ENCODE measurements around the gene UTP15.

Gene UTP15

GRCh38 chr5:73544429-73545402 lies 20.8 kb upstream of the UTP15 start:
- TF ChIP-seq CTCF (IDR thresholded peaks at IDR 0.05), result no peak
- TF ChIP-seq ZFX (IDR thresholded peaks at IDR 0.05; ENCODE audit: borderline replicate concordance), result no peak
- H3K27ac ChIP-seq, result peak overlapping the region; percentile 79

DNA sequence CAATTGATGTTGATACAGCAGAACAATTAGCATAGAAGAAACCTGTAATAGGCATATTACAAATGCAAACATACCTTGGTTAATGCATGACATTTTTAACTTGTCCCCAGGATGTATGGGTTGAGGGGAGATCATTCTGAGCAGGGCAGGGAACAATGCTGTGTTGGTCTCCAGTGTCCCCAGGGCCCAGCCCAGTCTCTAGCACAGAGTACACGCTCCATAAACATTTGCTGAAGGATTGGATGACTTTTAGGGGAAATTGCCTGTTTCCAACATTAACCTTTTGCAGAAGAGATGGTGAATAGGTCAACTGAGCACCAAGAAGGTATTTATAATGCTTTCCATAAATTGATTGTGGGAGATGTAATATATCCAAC lies 20.2 kb upstream of the UTP15 start:
- H3K27ac ChIP-seq, result peak overlapping the region; percentile 79
- TF ChIP-seq ZFX (IDR thresholded peaks at IDR 0.05; ENCODE audit: borderline replicate concordance) (no peak), CTCF (IDR thresholded peaks at IDR 0.05) (no peak)

DNA sequence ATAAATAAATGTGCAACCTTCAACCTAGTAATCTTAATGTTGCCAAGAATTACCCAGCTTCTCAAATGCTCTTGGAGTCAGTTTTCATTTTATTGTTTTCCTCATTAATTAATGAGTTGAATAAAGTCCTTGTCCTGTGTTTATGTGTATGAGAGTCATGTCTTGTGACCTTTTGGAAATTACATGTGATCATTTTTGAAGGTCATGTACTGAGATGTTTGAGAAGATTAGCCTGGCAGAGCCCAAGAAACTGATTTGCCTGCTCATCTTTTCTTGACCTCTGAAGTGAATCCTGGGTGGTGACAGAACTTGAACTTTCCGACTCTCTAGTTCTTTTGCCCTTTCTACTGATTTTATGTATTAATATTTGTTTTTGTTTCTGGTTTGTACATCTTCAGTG lies 15.5 kb upstream of the UTP15 start:
- H3K27ac ChIP-seq, result peak overlapping the region; percentile 30
- TF ChIP-seq CTCF (IDR thresholded peaks at IDR 0.05), result no peak
- no peak for TF ChIP-seq ZFX (IDR thresholded peaks at IDR 0.05; ENCODE audit: borderline replicate concordance)

DNA sequence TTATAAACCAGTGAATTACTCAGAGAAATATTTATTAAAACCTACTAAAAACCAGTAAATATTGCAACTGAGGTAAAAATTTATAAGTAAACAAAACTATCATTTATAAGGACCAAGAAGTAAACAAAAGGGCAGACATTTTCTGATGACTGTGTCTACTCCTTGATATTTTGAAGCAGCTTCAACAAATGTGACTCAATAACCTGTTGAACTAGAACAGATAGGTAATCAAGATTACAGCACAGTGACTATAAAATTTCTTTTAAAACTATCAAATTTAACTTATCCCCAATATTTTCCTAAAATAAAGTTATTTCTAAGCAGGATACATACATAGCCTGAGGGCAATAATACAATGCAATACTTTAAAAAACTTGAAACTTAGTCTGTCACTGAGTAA lies 12.9 kb upstream of the UTP15 start:
- H3K27ac ChIP-seq, result peak overlapping the region; percentile 25; the same call in 1 of the 2 replicates
- TF ChIP-seq ZFX (IDR thresholded peaks at IDR 0.05; ENCODE audit: borderline replicate concordance) (no peak), CTCF (IDR thresholded peaks at IDR 0.05) (no peak)

- TF ChIP-seq CTCF (IDR thresholded peaks at IDR 0.05) (no peak), ZFX (IDR thresholded peaks at IDR 0.05; ENCODE audit: borderline replicate concordance) (no peak)
These were observed 6.6 kb upstream of the UTP15 start for GRCh38 chr5:73558950-73559349.

DNA sequence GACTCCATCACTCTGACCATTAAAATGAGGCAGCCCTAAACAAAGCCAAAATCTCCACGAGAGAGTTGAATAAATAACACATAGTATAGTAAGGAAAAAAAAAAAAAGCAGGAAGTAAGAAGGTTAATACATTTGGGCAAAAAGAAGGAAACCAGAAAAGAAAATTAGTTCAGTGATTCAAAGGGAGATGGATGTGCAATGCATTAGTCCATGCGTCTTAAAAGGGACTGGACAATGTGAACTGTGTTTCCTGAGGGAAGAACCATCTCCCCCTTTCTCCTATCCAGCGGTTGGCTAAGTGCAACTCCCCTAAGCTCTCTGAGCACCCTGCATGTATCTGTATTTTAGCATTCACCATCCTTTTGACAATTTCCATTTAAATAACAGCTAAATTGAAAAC lies 1.5 kb upstream of the UTP15 start:
- TF ChIP-seq ZFX (IDR thresholded peaks at IDR 0.05; ENCODE audit: borderline replicate concordance) (no peak), CTCF (IDR thresholded peaks at IDR 0.05) (no peak)
- H3K27ac ChIP-seq, result 0 out of 2 replicates have a peak overlapping the region, but pooled peaks have one; percentile 68

More at GRCh38 chr5:73558950-73559349, 6.6 kb upstream of the UTP15 start:
- no peak overlapping the region for H3K27ac ChIP-seq

GRCh38 chr5:73564675-73565074 lies 868 bp upstream of the UTP15 start:
- TF ChIP-seq ZFX (IDR thresholded peaks at IDR 0.05; ENCODE audit: borderline replicate concordance), result no peak
- no peak for TF ChIP-seq CTCF (IDR thresholded peaks at IDR 0.05)
- H3K27ac ChIP-seq, result peak overlapping the region; percentile 68

All from 22Rv1 (cell line).